ENCODE data around the gene DLX3.
"Not testable (repeated sequence)": the region's sequence is repeated elsewhere in the genome, so short reads cannot be mapped to it uniquely, and the experiment has no call there.

DLX3 gene

DNA sequence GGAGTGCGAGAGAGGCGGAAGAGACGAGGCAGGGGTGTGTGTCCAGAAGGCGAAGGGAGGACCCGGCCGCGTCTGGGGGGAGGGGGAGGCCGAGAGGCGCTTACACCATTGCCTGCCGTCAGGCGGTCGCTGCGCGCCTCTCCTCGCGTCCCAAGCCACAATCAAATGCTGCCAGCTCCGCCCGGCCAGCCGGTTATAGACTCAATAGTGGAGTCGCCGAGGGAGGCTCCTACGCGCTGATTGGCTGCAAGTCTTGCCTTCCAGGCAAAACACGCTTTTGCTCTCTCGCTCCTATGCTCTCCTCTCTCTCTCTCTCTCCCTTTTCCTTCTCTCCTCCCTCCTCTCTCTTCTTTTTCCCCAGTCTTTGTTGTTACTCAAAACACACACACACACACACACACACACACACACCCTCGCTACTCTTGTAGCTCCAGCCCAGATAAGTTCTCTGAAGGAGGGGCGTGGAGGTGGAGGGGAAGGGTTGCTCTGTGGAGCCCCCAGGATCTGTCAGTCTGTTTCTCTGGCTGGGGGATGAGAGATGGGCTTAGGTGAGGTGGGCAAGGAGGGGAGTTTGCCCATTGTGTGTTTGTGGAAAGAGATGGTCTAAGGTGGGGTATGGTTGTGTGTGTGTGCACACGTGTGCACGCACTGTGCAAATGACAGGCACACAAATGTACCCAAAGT is at the start of gene DLX3:
Gene DLX3 (minus strand): TSS at position 170 of the 684 bp plus-strand sequence. CDS start 226 bp downstream, outside the sequence.
- peak; percentile 93 for DNase-seq

DNA sequence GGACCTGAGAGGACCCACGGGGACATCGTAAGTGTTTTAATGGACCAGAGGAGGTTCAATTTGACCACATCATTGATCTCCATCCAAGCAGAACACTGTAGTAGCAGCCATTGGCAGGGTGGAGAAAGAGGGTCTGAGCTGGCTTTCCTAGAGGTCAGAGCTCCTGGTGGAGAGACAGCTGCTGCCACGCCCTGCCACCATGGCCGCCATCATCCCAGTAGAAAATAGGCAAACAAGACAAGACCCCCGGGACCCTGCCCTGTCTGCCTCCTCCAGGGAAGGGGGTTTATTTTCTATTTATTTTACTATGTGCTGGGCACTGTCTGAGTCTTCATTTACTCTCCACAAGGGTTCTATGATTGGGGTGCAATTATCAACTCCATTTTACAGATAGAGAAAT is 49.5 kb upstream of the DLX3 start:
- no peak for DNase-seq

DNA sequence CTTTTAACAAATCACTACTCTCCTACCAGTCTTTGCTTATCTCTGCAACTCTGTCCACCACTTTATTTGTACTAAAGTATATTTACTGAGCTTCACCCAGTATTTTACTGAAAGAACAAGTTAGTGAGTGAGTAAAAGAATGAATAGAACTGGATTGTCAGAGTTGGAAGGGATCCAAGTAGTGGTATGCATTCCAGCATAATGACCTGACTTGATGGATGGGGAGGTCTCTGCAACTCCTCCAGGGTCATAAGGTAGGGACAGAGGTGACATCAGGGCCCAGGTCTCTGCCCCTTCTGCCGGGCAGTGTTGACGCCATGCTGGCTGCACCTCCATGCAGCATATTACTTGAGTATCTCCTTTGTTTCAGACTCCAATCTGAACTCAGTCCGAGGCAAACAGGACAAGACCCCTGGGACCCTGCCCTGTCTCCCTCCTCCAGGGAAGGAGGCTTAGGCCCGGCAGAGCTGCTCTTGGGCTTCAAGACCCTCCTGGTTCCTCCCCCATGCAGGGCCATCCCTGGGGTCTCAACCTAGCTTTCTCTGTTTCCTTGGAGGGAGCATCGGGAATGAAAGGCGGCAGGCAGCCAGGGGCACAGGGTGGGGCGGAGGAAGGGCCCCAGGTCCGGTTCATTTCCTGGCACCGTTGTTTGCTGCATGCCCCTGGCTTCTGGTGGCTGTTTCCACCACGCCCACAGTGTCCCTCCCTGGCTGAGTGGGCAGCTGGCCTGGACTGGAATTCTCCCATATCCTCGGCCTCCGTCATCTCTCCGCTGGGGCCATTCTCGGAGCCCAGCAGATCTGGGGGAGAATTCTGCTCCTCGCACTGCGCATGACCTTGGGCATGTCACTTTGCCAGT is 48.5 kb upstream of the DLX3 start:
- no peak for DNase-seq

DNA sequence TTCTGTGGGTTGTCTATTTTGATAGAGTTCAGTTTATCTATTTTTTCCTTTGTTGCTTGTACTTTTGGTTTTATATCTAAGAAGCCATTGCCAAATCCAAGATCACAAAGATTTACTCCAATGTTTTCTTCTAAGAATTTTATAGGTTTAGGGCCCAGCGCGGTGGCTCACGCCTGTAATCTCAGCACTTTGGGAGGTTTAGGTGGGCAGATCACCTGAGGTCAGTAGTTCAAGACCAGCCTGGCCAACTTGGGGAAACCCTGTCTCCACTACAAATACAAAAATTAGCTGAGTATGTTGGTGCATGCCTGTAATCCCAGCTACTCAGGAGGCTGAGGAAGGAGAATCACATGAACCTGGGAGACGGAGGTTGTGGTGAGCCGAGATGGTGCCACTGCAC is 47.2 kb upstream of the DLX3 start:
- no peak for DNase-seq

DNA sequence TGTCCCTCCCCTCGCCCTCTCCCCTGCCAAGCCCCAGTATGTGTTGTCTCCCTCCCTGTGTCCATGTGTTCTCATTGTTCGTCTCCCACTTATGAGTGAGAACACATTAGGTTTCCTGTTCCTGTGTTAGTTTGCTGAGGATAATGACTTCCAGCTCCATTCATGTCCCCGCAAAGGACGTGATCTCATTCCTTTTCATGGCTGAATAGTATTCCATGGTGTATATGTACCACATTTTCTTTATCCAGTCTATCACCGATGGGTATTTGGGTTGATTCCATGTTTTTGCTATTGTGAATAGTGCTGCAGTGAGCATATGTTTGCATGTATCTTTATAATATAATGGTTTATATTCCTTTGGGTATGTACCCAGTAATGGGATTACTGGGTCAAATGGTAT is 45.5 kb upstream of the DLX3 start:
- DNase-seq: not testable (repeated sequence)

DNA sequence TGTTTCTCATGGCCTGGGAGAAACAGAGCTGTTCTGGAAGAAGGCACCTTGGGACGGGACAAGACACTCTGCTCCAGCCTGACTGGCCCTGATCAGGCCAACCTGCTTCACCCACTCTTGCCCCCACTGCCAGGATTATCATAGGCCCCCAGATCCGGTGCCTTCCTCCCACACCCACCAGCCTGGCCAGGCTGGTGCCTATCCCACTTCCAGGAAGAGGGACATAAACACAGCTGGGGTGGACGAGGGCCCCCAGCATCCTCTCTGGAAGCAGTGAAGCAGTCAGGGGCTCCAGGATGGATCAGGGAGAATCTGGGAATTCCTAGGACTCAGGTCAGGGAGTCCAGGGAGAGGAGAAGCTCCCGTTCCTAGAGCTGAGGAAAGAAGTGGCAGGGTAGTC is 44.0 kb upstream of the DLX3 start:
- DNase-seq: no peak

DNA sequence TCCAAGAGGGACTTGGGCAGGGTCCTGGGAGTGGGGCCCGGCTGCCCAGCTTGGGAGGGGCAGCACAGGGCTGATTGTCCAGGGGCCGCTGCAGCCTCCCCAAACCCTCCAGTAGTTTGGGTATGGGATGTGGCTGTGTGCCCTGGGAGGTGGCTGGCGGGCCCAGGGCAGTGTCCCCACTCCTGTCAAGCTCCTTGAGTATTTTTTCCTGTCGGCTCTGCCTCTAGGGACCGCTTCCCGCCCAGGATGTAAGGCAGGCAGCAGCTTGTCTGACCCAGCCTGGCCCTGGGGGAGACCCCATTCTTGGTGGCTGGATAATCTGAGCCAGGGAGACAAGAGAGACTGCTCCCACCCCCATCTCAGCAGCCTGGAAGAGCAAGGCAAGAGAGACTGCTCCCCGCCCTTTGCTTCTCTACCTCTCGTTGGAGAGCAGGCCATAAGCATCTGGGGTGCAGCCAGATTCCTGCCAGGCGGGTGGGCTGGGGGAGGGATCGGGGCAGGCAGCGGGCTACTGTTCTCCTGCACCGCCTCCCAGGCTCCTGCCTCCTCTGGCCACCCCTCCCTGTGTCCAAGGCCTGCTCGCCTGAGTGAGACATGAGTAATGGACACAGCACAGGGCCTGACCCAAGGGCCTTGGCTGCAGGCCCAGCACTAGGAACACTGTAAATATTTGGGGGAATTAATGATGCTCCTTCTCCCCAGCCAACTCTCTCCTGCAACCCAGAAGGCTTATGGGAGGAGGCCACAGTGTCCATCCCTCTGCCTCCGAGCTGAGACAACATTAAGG is 42.5 kb upstream of the DLX3 start:
- DNase-seq: no peak

DNA sequence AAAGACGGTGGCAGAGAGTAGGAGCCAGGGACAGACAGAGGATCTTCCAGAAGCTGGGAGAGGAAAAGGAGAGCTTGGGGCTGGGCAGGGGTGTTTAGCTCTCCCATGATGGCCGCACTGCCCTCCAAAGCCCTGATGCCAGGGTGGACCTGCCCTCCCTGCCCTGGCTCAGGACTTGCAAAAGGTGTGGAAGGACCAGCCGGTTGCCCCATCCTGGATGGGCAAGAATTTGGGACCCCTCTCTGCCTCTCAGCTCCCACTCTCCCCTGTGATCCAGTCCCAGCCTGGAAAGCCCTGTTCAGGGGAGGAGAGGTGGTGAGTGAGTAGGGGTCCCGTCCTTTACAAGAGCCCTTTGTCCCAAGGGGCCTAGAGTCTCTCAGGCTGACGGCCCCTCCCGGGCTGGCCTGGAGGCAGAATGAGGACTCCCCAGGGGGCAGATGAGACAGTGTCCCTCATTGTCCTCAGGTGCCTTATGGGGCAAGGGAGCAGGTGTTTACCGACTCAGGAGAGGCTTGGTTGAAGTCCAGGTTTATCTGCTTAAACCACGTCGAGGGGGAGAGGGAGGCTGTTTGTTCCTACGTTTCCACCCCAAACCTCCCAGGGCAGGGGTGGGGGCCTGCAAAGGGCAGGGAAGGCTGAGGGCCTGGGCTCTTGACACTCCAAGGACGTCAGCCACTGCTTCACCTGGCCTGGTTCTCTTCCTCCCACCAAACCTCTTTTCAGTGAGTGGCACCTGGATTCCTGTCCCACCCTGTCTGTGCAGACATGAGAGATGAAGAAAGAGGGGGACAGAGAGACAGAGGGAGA is 41.6 kb upstream of the DLX3 start:
- no peak for DNase-seq

DNA sequence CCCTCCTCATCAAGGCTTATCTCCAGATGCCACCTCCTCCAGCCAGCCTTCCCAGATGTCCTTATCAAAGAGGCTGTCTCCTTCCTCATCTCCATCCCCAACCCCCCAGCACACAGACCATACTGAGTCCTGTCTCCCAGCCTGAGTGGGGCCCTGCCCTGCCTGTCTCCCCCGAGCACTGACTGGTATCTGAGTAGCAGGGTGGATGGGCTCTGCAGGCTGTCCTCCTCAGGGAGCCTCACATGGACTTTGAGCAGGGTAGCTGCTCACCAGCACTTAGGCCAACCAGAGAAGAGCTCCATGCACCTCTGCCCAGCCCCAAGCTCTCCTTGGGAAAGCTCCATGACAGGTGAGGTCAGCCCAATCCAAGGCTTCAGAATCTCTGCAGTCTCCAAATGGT is 40.9 kb upstream of the DLX3 start:
- no peak for DNase-seq

DNA sequence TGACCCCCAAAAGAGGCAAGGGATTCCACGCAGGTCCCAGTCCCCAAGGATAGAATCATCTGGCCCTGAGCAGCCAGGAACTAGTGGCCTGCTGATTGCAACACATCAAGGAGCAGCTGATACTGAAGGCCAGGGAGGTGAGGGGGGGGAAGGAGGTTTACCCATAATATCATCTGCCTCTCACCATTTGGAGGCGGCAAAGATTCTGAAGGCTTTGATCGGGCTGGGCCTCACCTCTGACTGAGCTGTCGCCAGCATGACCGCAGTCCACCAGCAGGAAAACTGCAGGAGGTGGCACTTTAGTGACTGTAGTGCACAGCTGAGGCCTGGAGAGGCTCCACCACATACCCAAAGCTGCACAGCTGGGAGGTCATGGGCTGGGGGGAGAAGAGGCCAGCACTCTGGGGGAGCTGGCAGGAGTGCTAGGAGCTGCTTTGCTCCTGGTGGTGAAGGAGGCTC is 40.4 kb upstream of the DLX3 start:
- no peak for DNase-seq

DNA sequence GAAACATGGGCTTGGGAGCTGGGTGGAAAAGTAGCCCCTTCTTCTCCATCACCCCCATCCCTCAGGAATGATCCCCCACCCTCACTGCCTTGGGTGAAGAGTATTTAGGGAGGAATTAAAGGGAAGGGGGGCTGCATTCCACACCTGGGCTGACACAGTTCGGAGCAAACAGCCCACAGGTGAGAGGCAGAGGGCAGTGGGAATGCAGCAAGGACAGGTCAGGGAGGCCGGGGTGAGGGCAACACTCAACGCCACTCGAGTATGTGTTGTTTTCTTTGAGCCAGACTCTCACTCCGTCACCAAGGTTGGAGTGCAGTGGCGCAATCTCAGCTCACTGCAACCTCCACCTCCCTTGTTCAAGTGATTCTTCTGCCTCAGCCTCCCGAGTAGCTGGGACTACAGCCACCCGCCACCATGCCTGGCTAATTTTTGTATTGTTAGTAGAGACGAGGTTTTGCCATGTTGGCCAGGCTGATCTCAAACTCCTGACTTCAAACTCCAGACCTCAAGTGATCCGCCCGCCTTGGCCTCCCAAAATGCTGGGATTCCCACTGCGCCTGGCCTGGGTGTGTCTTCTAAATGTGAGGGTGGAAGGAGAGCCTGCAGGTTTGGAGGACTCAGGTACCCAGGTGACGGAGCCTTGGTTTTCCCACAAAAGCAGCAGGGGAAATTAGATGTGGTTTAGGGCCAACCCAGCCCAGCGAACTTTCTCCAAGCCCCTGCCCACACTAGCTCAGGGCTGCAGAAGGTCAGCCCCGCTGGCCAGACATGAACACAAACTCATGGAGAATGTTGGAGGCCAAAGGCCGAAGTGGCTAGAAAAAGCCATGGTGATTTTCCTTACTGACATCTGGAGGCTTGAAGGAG is 39.7 kb upstream of the DLX3 start:
- DNase-seq: no peak

DNA sequence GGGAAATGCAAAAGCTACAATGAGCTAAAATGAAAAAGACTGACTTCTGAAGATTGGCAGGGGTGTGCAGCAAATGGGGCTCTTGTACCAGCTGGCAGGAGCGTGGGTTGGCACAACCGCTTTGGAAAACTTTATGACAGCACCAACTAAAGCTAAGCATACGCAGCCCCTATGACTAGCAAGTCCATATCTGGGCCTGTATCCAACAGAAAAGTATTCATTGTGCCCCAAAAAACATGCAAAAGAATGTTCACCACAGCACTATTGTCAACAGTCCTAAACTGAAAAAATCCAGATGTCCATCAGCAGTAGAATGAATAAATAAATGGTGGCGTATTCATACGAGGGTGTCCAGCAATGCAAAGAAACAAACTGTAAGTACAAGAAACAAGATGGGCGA is 38.3 kb upstream of the DLX3 start:
- DNase-seq: no peak

DNA sequence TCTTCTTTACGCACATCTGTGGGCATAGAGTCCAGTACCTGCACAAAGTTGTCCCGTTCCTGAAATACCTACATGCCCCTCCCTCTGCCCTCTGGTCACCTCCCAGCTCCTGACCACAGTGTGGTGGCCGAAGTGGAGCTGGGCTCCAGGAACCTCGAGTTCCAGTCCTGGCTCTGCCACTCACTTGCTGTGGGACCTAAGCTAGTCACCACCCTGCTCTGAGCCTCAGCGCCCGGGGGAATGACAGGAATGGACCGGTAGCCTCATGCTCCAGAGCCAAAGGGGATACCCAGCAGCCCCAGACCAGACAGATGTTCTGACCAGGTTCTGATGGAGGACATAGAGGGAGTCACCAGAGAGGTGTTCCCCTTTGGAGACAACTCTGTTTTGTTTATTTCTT is 34.2 kb upstream of the DLX3 start:
- DNase-seq: no peak

DNA sequence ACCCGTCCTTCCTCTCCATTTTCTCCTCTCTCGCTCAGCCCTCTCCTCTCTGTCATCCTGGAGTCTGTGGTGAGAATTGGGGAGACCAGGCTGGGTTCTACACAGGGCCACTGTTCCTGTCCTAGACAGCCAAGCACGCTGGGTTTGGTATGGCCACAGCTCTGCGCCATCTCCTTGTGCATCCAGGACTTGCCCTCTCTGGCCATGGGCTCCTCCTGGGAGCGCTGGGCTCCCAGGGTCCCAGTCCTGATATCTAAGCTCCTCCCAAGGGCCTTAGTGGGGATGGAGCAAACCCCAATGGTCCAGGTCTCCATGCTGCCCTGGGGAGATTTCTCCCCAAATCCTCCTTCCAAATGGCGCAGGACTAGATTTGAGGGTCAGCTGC is 33.7 kb upstream of the DLX3 start:
- DNase-seq: no peak

DNA sequence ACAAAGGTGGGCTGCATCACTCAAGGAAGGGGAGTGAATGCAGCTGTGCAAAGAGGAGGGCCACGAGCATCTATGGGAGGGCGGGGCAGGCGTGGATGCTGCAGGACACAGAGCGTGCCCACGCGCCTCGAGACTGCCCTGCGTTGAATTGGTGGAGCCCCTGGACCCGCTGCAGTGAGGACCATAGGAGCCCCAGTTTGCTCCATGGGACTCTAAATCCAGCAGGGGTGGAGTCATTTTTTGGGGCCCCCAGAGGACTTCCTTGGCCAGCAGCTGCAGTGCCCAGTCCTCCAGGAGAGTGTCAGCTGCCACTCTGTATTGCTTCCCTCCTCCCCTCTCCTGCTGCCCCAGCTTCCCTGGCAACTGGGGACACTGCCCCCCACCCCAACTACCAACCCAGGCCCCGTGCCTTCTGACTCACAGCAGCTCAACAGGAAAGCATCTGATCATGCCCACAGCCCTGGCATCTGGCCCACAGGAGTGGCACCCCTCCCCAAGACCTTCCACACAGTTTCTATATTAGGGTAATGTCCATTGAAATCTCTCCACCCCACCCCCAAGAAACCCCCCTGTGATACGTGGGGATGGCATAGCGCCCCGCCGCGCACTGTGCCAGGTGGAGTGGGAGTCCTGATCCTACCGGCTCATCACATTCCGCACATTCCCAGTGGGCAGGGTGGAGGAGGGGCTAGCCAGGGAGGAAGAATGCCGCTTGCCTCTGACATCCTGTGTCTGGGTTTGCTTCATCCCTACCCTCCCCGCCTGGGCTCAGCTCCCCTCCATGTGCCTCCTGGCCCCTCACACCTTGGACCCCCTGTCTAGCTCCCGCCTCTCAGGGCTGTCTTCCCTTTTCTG is 33.1 kb upstream of the DLX3 start:
- peak; percentile 56 for DNase-seq

DNA sequence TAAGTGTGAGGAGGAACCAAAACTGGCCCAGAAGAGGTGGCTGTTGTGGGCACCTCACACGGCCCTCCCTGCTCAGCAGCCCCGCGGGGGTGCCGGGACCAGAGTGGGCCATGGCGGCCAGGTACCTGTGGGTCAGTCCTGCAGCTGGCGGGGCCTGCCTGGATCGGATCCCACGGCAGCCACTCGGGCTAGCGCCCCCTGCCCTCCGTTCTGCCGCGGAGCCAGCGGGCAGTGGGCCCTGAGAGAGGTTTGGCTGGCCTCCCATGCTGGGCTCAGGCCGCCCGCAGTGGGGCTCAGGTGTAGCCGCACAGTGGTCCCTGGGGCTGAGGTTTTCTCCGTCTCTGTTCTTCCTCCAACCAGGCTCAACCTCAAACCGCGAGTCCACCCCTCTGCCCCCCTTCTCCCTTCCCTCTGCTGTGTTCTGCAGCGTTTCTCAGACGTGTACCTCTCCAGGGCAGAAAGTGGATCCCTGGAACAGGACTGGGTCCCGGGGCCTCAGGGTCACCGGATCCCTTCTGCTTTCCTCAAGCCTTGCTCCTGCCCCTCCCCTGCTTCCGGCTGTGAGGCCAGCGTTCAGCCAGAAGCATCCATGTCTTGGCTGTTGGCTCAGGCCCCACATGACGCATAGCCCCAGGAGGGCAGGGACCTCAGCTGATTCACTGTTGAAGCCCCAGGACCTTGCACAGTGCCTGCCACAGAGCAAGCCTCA is 32.3 kb upstream of the DLX3 start:
- DNase-seq: peak; percentile 57

DNA sequence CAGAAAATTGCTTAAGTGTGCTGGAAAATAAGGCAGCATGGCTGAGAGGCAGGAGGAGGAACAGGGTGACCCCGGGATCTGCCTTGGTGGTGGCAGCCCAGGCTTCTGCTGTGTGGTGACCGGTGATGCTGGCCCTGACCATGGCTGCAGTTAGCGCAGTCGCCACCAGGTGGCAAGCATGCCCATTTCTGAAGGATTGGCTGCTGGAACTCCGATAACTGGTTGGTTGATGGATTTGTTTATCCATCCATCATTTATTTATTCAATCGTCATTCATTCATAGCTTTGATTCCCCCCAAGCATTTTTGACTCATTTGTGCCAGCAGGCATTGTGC is 31.8 kb upstream of the DLX3 start:
- peak; percentile 94 for DNase-seq

DNA sequence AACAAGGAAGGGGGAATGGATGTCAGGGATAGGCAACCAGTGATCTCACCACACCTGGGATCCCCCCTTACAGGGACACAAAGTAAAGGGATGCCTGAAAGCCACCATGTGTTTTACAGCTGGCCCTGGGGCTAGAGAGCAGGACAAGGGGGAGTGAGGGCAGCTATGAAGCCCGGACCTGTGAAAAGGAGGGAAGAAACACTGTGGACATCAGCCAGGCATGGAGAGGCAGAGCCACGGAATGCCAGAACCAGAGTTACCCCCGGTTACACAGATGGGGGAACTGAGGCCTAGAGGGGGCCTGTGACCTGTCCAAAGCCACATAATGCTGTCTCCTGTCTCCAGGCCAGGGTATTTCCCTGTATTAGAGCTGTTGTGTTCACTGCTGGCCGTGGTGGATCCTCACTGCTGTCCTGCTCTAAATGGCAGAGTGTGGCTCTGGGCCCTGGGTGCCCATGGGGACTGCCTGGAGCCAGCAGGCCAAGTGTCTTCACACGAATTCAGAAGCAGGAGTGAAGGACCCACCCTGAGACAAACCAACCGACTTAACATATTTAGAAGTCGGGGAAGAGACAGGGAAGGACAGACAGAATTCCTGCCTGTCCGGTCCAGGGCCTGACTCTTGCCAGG is 31.1 kb upstream of the DLX3 start:
- DNase-seq: no peak

DNA sequence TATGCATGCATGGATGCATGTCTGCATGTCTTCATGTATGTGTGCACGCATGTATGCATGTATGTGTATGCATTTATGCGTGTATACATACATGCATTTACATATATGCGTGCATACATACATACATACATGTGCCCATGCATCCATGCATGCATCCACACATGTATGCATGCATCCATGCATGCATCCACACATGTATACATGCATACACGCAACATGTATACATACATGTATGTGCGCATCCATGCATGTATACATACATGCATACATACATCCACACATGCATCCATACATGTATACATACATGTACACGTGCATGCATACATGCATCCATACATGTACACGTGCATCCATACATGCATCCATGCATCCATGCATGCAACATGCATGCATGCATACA is 29.8 kb upstream of the DLX3 start:
- DNase-seq: no peak

DNA sequence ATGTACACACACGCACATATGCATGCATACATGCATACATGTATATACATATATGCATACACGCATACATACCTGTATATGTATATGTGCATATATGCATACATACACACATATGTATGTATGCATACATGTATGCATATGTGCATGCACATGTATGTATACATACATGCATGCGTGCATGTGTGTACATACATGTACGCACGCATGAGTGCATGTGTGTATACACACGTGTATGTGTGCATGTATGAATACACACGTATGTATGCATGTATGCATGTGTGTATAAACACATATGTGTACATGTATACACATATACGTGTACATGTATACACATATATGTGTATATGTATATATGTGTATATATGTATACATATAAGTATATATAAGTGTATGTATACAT is 28.5 kb upstream of the DLX3 start:
- DNase-seq: no peak
